CD4-positive, alpha-beta T cell treated with Interleukin-1 beta for 1 hour (primary cell): ENCODE results near the gene ABCF1.
"Not testable (repeated sequence)": the region's sequence is repeated elsewhere in the genome, so short reads cannot be mapped to it uniquely, and the experiment has no call there.

Experiments
- DNase-seq, 2 donors: peaks; one replicate each; pipeline ENCODE4 v3.0.0-alpha.2; 2020 to 2022

Gene ABCF1

GRCh38 chr6:30571075-30571761 is at the start of gene ABCF1:
Gene ABCF1 (plus strand): TSS chr6:30571442. CDS start chr6:30571488, 46 bp downstream.
- peak; percentile 98 to 99 for DNase-seq

GRCh38 chr6:30521952-30522351 is 49.3 kb upstream of the ABCF1 start:
- not testable (repeated sequence) for DNase-seq

- DNase-seq, result not testable (repeated sequence)
Observed at GRCh38 chr6:30526444-30526843, 44.8 kb upstream of the ABCF1 start.

- peak; percentile 25 to 33 for DNase-seq
Observed at GRCh38 chr6:30529349-30529875, 41.8 kb upstream of the ABCF1 start.

- DNase-seq, result no peak
Observed at GRCh38 chr6:30530014-30530413, 41.2 kb upstream of the ABCF1 start.

- DNase-seq, result peak in 1 of 2 donors; percentile 55
Observed at GRCh38 chr6:30533460-30534294, 37.6 kb upstream of the ABCF1 start.

GRCh38 chr6:30537931-30538330 is 33.3 kb upstream of the ABCF1 start:
- no peak for DNase-seq

GRCh38 chr6:30541515-30542403 is 29.5 kb upstream of the ABCF1 start:
- DNase-seq, result peak; percentile 83 to 86

GRCh38 chr6:30542404-30542725 is 28.9 kb upstream of the ABCF1 start:
- DNase-seq, result peak; percentile 52 to 59

GRCh38 chr6:30542915-30543314 is 28.3 kb upstream of the ABCF1 start:
- DNase-seq, result no peak

GRCh38 chr6:30543821-30544220 is 27.4 kb upstream of the ABCF1 start:
- peak; percentile 40 to 58 for DNase-seq

- peak; percentile 23 to 66 for DNase-seq
Observed at GRCh38 chr6:30544666-30545272, 26.5 kb upstream of the ABCF1 start.

GRCh38 chr6:30547454-30547853 is 23.8 kb upstream of the ABCF1 start:
- no peak for DNase-seq

- no peak for DNase-seq
Observed at GRCh38 chr6:30548375-30548774, 22.9 kb upstream of the ABCF1 start.

- no peak for DNase-seq
Observed at GRCh38 chr6:30554404-30554803, 16.8 kb upstream of the ABCF1 start.

GRCh38 chr6:30554962-30555815 is 16.1 kb upstream of the ABCF1 start:
- peak in 1 of 2 donors; percentile 18 for DNase-seq

- DNase-seq, result no peak
Observed at GRCh38 chr6:30555816-30556065, 15.5 kb upstream of the ABCF1 start.

- peak; percentile 97 to 98 for DNase-seq
Observed at GRCh38 chr6:30556066-30556905, 15.0 kb upstream of the ABCF1 start, which contains the start of gene GNL1. Gene GNL1 (minus strand): TSS chr6:30556489. CDS start chr6:30556203, 286 bp downstream.

- DNase-seq, result peak; percentile 92 to 93
Observed at GRCh38 chr6:30556906-30557682, 14.1 kb upstream of the ABCF1 start, which contains the start of gene PRR3. Gene PRR3 (plus strand): TSS chr6:30557295. CDS start chr6:30557345, 50 bp downstream.

GRCh38 chr6:30557683-30557981 is 13.6 kb upstream of the ABCF1 start:
- peak; percentile 68 to 69 for DNase-seq
